ENCODE data around the gene MAML3.
A peak's percentile ranks its signal among the peaks of the same experiment; 100 is the strongest.

Gene MAML3

GRCh38 chr4:139740121-139740520, 413.9 kb downstream of the MAML3 start:
- no peak for TF ChIP-seq CTCF (IDR thresholded peaks at IDR 0.05)

GRCh38 chr4:139738846-139739613, 415.0 kb downstream of the MAML3 start:
- no peak for TF ChIP-seq CTCF (IDR thresholded peaks at IDR 0.05)

- TF ChIP-seq CTCF (IDR thresholded peaks at IDR 0.05): no peak
Observed at GRCh38 chr4:139736661-139737060, 417.3 kb downstream of the MAML3 start.

GRCh38 chr4:139736274-139736660, 417.7 kb downstream of the MAML3 start:
- TF ChIP-seq CTCF (IDR thresholded peaks at IDR 0.05): no peak

- TF ChIP-seq CTCF (IDR thresholded peaks at IDR 0.05): no peak
Observed at GRCh38 chr4:139735381-139736273, 418.4 kb downstream of the MAML3 start.

GRCh38 chr4:139734875-139735380, 419.1 kb downstream of the MAML3 start:
- TF ChIP-seq CTCF (IDR thresholded peaks at IDR 0.05): peak; percentile 70

GRCh38 chr4:139734201-139734874, 419.6 kb downstream of the MAML3 start:
- no peak for TF ChIP-seq CTCF (IDR thresholded peaks at IDR 0.05)

All from LNCAP (cell line).